ENCODE measurements around the gene NEUROD4. TPM values are rescaled to one million over a fixed set of nuclear protein-coding genes. Genes with fewer than 3 reads are reported as not detected.
A peak's percentile ranks its signal among the peaks of the same experiment; 100 is the strongest.

Gene NEUROD4
- total RNA-seq, 3 donors from 2014 or later (not counting 1 experiment from before 2014, with no cell fraction given) = not detected

- intact Hi-C loops (cut with micrococcal nuclease) = no loop called here
Measured at GRCh38 chr12:55034218-55034617, 14.4 kb downstream of the NEUROD4 start.

GRCh38 chr12:55036326-55037115, 16.7 kb downstream of the NEUROD4 start:
- peak overlapping the region; percentile 76 for H3K4me3 Mint-ChIP-seq
- Histone ChIP-seq H3K27ac (ENCODE audit: low read length) (no peak overlapping the region), H3K36me3 (ENCODE audit: control insufficient read depth, insufficient read depth, low read length) (no peaks in the 10 kb centered on the region), H3K4me1 (ENCODE audit: control insufficient read depth, insufficient read depth, low read length) (peaks cover 13% of the 10 kb centered on the region), H3K9me3 (ENCODE audit: control insufficient read depth, insufficient read depth, low read length) (no peaks in the 10 kb centered on the region), H3K4me3 (ENCODE audit: low read length) (no peak overlapping the region), H3K27me3 (ENCODE audit: control insufficient read depth, insufficient read depth, low read length) (no peaks in the 10 kb centered on the region)
- no peaks in the 10 kb centered on the region for H3K36me3 Mint-ChIP-seq
- 67% methylated on average over 4 of the region's 5 CpGs for WGBS (ENCODE audit: insufficient coverage)
- TF ChIP-seq CTCF (IDR thresholded peaks at IDR 0.05) = no peak
- no peaks in the 10 kb centered on the region for H3K9me3 Mint-ChIP-seq
- H3K27me3 Mint-ChIP-seq (ENCODE audit: low read depth in 2 of 2) = peaks cover 11 to 14% of the 10 kb centered on the region in 2 donors
- peak in 1 of 2 donors; percentile 31 for DNase-seq
- H3K27ac Mint-ChIP-seq = peak overlapping the region in 1 of 2 donors; percentile 12
- intact Hi-C loops (cut with micrococcal nuclease) = no loop called here
- no peak for ATAC-seq
- peaks cover 36 to 40% of the 10 kb centered on the region in 2 donors for H3K4me1 Mint-ChIP-seq

More at GRCh38 chr12:55034218-55034617, 14.4 kb downstream of the NEUROD4 start:
- Histone ChIP-seq H3K27ac (ENCODE audit: low read length) (no peak overlapping the region), H3K4me3 (ENCODE audit: low read length) (no peak overlapping the region), H3K36me3 (ENCODE audit: control insufficient read depth, insufficient read depth, low read length) (no peaks in the 10 kb centered on the region), H3K4me1 (ENCODE audit: control insufficient read depth, insufficient read depth, low read length) (peaks cover 13% of the 10 kb centered on the region), H3K27me3 (ENCODE audit: control insufficient read depth, insufficient read depth, low read length) (peaks cover 4% of the 10 kb centered on the region), H3K9me3 (ENCODE audit: control insufficient read depth, insufficient read depth, low read length) (no peaks in the 10 kb centered on the region)
- Mint-ChIP-seq H3K27ac (no peak overlapping the region), H3K4me3 (no peak overlapping the region), H3K9me3 (no peaks in the 10 kb centered on the region), H3K27me3 (ENCODE audit: low read depth in 2 of 2) (peaks cover 8 to 9% of the 10 kb centered on the region in 2 donors), H3K4me1 (peaks cover 29 to 37% of the 10 kb centered on the region in 2 donors), H3K36me3 (no peaks in the 10 kb centered on the region)
- no peak for DNase-seq
- WGBS (ENCODE audit: insufficient coverage) = 83% methylated on average over 6 of the region's 6 CpGs
- ATAC-seq = no peak
- TF ChIP-seq CTCF (IDR thresholded peaks at IDR 0.05) = no peak

- H3K4me1 Mint-ChIP-seq = peaks cover 36 to 40% of the 10 kb centered on the region in 2 donors
- Histone ChIP-seq H3K36me3 (ENCODE audit: control insufficient read depth, insufficient read depth, low read length) (no peaks in the 10 kb centered on the region), H3K27ac (ENCODE audit: low read length) (no peak overlapping the region), H3K4me1 (ENCODE audit: control insufficient read depth, insufficient read depth, low read length) (peaks cover 13% of the 10 kb centered on the region), H3K4me3 (ENCODE audit: low read length) (no peak overlapping the region), H3K9me3 (ENCODE audit: control insufficient read depth, insufficient read depth, low read length) (no peaks in the 10 kb centered on the region), H3K27me3 (ENCODE audit: control insufficient read depth, insufficient read depth, low read length) (no peaks in the 10 kb centered on the region)
- ATAC-seq (no peak), DNase-seq (no peak)
- H3K9me3 Mint-ChIP-seq = no peaks in the 10 kb centered on the region
- intact Hi-C loops (cut with micrococcal nuclease) = no loop called here
- no peak for TF ChIP-seq CTCF (IDR thresholded peaks at IDR 0.05)
- H3K4me3 Mint-ChIP-seq = no peak overlapping the region
- WGBS (ENCODE audit: insufficient coverage) = 93% methylated on average over 5 of the region's 5 CpGs
- no peaks in the 10 kb centered on the region for H3K36me3 Mint-ChIP-seq
- H3K27me3 Mint-ChIP-seq (ENCODE audit: low read depth in 2 of 2) = peaks cover 13 to 14% of the 10 kb centered on the region in 2 donors
- H3K27ac Mint-ChIP-seq = no peak overlapping the region
Measured at GRCh38 chr12:55037351-55037987, 17.7 kb downstream of the NEUROD4 start.
